ENCODE results near the gene UBE2N.

Gene UBE2N

DNA sequence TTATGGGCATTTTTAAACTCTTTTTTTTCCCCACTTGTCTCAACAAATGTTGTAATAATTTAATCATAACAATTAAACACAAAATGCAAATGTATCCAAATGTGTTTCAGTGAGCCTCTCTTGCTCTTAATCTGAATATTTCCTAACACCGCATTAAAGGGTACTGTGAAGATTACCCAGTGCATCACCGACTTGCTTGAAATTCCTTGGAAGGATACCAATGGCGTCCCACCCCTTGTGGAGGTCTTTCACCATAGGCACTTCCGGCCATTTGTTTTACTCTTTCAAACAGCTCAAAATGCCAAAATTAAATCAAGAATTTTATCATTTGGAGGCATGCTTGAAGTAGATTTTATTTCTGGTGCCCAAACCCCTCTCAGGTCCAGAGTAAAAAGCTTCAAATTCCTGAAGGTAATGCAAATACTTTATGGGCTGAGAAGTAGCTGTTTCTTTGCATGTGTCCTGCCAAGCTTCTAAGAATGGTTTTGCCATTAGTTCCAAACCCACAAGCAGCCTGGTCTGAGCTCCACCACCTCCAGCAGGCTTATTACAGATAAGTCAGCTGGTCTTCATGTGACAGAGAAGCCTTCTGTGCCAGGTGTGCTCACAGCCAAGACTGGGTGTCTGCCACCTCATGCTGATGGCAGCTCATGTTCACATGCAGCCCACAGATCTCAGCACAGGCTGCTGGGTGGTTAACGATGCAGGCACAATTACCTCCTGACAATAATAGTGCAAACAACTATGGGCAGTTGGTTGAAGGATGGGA is 80.4 kb downstream of the UBE2N start:
- no peak for DNase-seq

DNA sequence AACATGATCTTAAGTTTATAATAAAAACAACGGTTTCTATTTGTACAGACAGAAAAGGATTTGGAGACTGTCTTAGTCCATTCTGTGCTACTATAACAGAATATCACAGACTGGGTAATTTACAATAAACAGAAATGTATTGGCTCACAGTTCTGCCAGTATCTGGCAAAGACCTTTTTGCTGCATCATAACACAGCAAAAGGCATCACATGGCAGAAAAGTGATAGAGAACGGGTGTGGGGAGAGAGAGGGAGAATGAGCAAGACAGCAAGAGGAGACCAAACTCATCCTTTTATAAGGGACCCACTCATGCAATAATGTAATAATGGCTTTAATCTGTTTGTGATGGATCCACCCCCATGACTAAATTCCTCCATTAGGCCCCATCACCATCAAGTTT is 81.1 kb downstream of the UBE2N start:
- no peak for DNase-seq

DNA sequence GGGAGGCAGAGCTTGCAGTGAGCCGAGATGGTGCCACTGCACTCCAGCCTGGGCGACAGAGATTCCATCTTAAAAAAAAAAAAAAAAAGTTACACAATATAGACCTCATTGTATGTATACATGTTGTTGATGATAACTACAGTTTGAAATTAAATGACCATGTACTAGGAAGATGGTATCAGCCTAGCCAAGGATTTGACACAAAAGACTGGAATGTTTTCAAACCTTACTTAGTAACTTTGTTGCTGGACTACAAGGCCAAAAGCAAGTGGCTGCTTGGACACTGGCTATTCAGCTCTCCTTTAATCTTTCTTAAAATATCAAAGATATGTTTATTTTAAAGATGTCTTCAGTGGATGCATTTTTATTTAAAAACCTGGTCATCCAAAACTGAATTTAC is 82.9 kb downstream of the UBE2N start:
- DNase-seq = no peak

DNA sequence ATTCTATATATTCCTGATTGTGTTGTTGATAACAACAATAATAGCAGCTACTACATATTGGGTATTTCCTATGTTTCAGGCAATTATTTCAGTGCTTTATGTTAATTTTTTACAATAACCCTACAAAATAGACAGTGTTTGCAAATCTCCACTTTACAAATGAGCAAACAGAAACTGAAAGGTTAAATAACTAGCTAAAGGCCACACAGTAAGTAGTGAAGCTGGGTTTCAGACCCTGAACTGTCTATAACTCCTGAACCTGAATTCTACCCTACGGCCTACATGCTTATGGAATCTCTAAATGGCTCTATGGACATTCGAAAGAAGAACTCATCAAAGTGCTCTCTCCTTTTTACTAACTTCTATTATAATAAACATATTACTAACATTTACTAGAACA is 83.7 kb downstream of the UBE2N start:
- no peak for DNase-seq

DNA sequence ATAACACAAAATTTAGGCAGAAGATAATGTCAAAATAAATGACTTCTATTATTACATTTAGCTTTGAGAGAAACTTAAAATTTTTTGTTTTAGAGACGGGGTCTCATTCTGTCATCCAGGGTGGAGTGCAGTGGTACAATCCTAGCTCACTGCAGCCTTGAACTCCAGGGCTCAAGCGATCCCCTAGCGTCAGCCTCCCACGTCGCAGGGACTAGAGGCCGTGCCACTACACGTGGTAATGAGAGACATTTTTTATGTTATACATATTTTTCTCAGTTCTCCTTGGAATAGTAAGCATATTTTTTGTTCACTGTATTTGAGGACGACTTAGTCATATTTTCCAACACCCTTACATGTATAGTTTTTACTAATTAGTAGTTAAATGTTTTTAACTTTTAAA is 85.5 kb downstream of the UBE2N start:
- DNase-seq = no peak
